NCI-H446 (cell line): ENCODE results near the gene RSPO4.

ENCODE experiments used
- DNase-seq, 2 experiments: peaks; one replicate each; lab custom pipeline; 2025; lab: John Stamatoyannopoulos, UW

Gene RSPO4

GRCh38 chr20:967796-968742 lies 34.0 kb downstream of the RSPO4 start:
- DNase-seq, result peak in 1 of 2 experiments; percentile 7

- no peak for DNase-seq
These were observed 36.2 kb downstream of the RSPO4 start for GRCh38 chr20:965956-966355.

- no peak for DNase-seq
These were observed 38.3 kb downstream of the RSPO4 start for GRCh38 chr20:963795-964194.

DNA sequence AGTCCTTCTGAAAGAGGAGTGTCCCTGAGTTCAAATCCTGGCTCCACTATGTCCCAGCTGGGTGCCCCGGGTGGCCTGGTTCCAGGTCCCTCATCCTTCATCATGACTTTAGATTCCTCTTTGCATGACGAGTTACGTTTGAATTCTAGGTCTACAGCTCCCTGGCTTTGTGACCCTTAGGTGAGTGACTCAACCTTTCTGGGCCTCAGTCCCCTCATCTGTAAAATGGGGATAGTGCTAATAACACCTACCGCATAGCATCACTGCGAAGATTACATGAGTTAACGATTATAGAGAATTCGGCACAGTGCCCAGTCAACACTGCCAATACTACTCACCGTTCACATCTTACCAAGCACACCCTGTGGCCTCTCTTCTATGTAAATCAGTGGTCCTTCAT lies 39.4 kb downstream of the RSPO4 start:
- DNase-seq, result no peak

- no peak for DNase-seq
These were observed 39.9 kb downstream of the RSPO4 start for GRCh38 chr20:962223-962622.

- no peak for DNase-seq
These were observed 40.3 kb downstream of the RSPO4 start for GRCh38 chr20:961768-962167.

DNA sequence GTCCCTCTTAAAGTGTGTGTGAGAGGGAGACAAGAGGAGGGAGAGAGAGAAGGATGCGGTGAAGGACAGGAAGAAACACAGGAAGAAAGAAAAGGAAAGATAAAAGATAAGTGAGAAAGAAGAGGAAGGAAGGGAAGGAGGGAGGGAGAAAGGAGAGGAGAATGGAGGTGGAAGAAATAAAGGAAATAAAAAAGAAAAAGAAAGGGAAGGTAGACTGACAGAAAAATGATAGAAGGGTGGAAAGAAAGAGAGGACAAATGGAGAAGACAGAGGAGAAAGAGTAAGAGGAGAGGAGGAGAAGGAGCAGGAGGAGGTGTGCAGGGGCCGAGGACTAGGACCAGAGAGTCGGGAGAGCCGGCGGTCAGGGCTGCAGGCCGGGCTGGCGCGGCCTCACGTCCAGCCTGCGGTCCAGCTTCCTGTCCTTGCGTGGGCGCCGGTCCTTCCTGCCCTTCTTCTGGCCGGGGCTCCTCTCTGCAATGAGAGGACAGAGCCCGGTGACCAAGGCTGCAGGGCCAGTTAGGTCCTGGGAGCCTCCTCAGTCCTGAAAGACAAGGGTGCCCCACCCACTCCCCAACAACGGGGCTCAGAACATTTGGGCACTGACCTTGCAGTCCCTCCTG lies 42.0 kb downstream of the RSPO4 start:
- DNase-seq, result no peak

- no peak for DNase-seq
These were observed 42.9 kb downstream of the RSPO4 start for GRCh38 chr20:958936-959815.

DNA sequence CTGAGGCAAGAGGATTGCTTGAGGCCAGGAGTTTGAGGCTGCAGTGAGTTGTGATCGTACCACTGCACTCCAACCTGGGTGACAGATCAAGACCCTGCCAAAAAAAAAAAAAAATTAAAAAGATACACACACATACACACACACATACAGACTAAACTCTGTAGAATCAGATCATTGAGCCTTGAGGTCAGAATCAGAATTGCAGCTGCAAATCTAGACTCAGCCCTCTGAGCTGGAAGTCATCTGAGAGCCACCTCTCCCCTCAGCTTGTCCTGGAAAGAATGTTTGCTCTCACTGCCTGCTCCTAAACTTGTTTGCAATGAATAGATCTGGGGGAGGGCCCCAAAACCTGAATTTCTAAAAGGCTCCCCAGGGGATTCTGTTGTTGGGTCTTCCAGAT lies 44.6 kb downstream of the RSPO4 start:
- DNase-seq, result no peak

GRCh38 chr20:956330-956951 lies 45.7 kb downstream of the RSPO4 start:
- peak; percentile 8 to 47 for DNase-seq

DNA sequence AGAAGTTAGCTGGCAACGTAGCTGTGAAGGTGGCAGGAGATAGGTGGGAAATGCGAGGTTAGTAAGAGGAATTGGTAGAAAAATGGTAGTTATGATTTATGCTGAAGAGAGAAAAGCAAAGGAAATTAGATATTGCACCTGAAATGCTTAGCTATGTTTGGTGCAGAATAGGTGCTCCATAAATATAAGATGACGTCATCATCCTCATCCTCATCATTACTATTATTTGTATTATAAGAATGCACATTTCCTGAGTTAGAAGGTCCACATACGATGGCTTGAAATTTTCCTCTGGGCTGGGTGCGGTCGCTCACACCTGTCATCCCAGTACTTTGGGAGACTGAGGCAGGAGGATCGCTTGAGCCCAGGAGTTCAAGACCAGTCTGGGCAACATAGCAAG lies 46.5 kb downstream of the RSPO4 start:
- no peak for DNase-seq

DNA sequence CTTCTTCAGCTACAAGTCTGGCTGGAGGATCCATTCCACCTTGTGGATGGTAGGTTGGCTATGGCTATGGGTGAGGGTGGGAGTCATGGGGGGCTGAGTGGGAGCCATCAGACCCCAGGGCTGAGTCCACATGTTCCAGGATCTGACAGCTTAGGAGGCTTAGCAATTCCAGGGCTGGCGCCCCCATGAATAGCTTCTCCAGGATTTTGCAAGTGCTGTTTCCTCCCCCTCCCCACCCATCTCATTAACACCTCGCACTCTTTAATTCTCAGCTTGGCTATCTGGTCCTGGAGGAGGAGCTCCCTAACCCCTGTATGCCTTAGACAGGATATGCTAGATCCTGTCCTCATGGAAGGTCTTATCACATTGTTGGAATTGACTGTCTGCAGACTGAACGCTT lies 47.0 kb downstream of the RSPO4 start:
- DNase-seq, result no peak

- DNase-seq, result no peak
These were observed 48.4 kb downstream of the RSPO4 start for GRCh38 chr20:953742-954141.

DNA sequence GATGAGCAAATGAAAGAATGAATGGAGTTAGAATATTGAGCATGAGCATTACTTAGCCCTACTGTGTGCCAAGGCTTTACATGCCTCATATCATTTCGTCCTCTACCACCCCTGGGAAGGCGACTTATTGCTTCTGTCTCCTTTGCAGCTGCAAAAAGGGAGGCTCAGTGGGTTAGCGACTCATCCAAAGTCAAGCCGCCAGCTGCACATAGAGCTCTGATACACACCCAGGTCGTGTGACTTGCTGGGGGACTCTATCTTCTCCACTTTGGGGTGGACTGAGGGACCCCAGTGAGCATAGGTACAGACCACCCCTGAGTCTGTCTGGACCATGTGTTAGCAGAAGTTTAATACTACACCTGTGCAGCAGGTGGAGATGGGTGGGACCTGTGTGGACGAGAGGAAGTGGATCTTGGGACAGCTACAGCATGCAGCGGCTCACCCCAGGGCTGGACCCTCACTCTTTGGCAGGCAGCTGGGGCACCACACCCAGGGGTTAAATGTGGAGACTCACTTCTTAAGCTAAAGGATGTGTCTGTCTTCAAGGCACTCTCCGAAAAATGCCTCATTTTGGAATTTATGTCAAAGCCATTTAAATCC lies 49.8 kb downstream of the RSPO4 start:
- no peak for DNase-seq

DNA sequence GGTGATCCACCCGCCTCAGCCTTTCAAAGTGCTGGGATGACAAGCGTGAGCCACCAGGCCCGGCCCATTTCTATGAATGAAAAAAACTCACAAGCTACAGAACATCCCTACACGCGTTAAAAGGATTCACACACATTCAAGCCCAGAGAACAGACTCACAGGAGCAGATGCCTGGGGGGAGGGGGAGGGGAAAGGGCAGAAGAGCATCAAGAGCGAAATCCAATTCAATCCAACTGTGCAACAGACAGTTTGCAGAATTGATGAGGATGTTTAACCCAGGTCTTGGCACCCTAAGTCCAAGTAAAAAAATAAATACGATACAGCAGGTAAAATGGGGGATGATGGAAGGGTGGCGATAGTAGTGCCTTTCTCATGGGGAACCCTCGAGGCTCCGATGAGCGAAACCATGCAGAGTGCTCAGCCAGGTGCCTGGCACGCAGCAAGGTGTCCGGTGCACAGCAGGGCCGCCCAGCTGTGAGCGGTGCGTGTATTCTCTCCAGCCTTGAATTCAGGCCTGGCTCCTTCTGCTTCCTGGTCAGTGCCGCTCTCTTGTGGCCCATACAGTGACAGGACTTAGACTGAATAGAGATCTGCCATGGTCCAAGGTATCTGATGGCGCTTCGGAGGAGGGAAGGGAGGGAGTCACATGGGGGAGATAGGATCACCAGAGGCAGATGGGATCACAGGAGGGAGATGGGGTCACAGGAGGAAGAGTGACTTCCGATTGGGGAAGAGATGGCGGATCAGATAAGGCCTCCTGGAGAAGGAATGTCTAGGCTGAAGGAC lies 50.5 kb downstream of the RSPO4 start:
- no peak for DNase-seq

- DNase-seq, result no peak
These were observed 52.4 kb downstream of the RSPO4 start for GRCh38 chr20:949717-950116.

DNA sequence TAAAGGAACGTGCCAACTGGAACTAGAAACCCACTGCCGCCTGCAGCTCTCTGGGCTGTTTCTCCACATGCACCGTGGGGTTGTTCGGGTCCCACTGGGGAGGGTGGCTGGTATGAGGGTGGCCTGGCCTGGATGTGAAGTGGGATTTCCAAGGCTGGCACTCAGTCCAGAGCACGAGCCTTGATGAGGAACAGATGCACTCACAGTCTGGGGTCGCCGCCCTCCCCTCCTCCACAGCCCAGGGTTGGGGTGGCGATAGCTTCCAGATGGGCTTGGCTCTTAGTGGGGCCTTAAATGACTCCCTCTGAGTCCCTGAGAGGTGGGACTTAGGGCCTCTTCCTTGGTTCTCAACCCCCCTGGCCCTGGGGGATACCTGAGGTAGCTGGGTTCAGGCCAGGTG lies 55.3 kb downstream of the RSPO4 start:
- DNase-seq, result no peak

GRCh38 chr20:945841-946240 lies 56.3 kb downstream of the RSPO4 start:
- DNase-seq, result no peak

DNA sequence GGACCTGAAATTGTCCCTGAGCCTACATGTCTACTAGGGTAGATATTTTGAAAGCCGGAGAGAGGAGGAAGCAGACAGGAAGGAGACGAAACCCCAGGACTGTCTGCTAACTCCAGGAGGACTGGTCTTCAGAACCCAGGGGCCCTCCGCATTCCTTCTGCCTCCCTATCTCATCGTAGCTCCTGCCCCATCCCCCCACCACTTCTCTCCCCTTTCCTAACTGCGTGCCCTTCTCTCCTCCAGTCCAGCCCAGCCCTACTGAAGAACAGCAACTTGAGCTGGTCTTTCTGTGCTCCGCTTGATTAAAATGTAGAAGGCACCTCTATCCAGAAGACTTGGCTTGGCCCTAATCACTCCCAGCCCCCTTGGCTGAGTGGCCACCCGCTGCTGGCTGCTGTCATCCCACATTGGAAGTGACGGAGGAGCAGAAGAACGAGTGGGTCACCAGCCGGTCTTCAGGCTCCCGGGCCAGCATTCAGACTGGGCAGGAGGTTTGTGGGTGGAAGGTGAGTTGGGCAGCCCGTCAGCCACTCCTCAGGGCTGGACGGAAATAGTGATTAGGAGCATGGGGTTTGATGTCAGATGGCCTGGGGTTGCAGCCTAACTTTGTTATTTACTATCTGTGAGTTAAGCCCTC lies 57.2 kb downstream of the RSPO4 start:
- DNase-seq, result no peak

- no peak for DNase-seq
These were observed 58.0 kb downstream of the RSPO4 start for GRCh38 chr20:944148-944547.
